Measurements from ENCODE around the gene DEDD2.
"Not testable (repeated sequence)": the region's sequence is repeated elsewhere in the genome, so short reads cannot be mapped to it uniquely, and the experiment has no call there.

Gene DEDD2

DNA sequence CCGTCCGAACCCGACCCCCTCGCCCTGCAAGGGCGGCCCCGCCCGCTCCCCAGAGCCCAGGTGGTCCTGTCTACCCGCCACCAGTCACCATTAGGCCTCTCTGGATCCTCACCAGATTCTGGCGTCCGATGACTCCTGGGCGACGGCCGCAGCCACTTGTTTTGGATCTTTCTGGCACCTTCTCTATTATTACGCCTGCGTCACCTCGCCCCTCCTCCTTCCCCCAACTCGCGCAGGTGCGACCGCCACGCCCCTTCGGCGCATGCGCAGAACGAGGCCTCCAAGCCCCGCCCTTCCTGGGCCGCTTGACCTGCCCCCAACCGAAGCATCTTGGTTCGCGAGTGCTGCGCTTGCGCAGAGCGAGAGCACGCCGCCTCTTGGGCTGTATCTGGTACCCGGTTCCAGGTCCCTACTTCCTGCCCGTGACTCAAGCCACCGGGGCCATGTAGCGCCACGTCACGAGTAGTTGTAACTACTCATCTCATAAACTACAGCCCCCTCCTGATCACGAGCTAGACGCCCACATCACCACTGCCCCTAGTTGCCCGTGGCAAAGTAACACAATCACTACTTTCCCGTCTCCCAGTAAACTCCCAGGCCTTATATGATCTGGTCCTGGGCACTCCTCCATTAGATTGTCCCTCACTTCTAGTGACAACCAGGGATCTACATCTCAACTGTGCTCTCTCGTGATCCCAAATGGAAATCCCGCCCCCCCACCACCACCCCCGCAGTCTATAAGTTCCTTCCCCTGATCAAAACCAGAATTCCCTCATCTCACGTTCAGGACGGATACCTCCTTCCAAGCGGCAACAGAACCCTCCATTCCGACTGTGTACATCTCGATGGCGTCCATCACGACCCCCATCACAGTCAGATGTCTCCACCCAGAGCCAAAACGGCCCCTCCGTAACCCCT lies at the start of gene DEDD2:
TSS of gene DEDD2 (minus strand) at position 158 of the 918 bp plus-strand sequence. CDS start 670 bp downstream, outside the sequence.
- peak; percentile 84 to 87 for DNase-seq

DNA sequence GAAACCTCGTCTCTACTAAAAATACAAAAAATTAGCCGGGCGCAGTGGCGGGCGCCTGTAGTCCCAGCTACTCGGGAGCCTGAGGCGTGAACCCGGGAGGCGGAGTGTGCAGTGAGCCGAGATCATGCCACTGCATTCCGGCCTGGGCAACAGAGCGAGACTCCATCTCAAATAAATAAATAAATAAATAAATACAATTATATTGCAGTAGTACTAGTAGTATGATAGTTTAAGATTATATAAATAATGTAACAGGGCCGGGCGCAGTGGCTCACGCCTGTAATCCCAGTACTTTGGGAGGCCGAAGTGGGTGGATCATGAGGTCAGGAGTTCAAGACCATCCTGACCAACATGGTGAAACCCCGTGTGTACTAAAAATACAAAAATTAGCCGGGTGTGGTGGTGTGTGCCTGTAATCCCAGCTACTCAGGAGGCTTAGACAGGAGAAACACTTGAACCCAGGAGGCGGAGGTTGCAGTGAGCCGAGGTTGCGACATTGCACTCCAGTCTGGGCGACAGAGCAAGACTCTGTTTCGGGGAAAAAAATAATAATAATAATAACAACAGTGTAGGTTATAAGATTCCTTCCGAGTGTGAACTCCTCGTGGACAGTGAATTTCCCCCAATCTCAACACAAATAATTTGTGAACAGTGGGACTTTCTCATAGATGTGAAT lies 49.6 kb upstream of the DEDD2 start:
- not testable (repeated sequence) for DNase-seq

DNA sequence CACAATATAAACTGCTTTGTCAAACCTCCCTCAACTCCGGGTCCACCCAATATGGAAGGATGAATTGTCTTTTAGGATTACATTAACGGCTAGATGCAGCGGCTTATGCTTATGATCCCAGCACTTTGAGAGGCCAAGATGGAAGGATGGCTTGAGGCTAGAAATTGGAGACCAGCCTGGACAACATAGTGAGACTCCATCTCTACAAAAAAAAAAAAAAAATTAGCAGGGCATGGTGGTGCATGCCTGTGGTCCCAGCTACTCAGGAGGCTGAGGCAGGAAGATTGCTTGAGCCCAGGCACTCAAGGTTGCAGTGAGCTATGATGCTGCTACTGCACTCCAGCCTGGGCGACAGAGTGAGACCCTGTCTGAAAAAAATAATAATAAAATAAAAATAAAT lies 48.6 kb upstream of the DEDD2 start:
- not testable (repeated sequence) for DNase-seq

- DNase-seq, result no peak
Observed at GRCh38 chr19:42261763-42262162, 44.3 kb upstream of the DEDD2 start.

DNA sequence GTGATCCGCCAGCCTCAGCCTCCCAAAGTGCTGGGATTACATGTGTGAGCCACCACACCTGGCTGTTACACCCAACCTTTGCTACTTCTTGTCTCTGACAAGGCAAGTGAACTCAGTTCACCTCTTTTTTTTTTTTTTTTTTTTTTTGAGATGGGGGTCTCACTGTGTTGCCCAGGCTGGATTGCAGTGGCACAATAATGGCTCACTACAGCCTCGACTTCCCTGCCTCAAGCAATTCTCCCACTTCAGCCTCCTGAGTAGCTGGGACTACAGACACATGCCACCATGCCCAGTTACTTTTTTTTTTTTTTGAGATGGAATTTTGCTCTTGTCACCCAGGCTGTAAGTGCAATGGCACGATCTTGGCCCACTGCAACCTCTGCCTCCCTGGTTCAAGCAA lies 40.4 kb upstream of the DEDD2 start:
- DNase-seq, result not testable (repeated sequence)

DNA sequence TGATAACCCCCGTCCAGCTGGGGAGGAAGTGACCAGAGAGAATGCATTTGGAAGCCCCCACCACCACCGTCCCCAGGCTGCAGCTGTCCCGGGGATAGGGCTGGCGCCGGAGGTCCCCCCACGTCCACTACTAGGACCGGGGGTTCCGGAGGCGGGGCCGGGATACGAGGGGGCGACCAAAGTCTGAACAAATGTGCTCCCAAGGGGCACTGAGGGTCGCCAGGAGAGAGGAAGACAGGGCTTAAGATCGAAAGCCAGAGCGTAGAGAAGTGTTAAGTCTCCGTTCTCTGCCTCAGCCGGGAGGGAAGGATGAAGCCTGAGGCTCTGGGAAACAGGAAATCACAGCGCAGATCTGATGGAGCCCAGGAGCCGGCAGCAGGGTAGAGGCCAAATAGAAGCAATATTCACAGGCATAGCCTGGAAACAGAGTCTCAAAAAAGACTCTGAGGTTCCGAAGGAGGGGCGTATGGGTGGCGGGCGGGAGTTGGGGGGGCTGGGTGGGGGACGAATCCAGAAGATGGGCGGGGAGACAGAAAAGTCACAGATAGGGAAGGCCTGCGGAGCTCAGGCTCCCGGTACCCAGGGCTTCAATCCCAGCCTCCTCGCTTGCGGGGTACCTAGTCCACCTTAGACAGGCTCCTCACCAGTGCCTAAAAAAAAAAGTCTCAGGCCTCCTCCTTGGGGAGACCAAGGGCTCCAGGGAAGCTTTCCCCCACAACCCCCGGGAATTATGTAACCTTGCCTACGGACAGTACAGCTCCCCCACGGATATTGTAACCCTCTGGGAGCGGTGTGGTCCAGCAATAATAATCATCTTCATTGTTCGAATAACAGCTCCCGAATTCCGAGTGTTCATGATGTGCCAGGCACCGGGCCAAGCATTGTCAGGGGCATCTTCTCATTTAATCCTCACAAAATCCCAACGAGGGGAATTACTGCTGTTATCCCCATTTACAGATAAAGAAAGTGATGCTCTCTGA lies 38.6 kb upstream of the DEDD2 start:
- peak in 1 of 2 experiments; percentile 23 for DNase-seq

GRCh38 chr19:42254850-42255765 lies 37.6 kb upstream of the DEDD2 start, which contains the start of gene ERF:
Gene ERF, minus strand, starts transcription at chr19:42255128. Its CDS starts 129 bp downstream, at chr19:42254999.
- peak; percentile 73 to 75 for DNase-seq

DNA sequence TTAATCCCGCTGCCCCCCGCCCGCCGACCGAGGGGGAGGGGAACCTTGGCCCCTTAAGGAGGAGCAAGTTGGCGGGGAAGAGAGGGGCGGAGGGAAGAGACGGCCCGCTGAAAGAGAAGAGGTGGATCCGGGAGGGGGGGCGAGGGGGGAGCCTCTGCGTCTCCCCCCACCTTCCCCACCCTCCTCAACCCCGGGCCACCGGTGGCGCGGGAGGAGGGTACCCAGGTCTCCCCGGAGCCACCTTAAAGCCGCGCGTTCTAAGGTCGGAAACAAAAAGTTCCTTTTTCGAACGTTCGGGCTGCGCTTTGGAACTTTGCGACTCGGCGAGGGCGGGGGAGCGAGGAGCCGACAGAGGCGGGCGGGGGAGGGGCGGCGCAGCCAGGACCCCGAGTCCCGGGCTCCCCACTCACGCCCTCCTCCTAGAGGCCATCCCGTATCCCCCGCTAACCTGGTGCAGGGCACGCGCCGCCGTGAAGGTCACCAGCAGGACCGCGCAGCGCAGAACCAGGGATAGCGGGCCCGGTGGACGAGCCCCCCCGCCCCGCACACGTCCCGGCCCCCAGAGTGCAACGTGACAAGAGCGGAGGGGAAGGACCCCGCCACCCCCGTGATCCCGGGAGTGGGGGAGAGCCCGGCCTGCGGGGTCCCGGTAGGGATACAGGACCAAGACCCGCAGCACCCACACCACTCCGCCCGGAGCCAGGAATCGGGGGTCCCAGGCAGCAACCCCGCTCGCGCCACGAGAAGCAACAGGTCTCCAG lies 36.8 kb upstream of the DEDD2 start:
- DNase-seq, result peak; percentile 60 to 78

DNA sequence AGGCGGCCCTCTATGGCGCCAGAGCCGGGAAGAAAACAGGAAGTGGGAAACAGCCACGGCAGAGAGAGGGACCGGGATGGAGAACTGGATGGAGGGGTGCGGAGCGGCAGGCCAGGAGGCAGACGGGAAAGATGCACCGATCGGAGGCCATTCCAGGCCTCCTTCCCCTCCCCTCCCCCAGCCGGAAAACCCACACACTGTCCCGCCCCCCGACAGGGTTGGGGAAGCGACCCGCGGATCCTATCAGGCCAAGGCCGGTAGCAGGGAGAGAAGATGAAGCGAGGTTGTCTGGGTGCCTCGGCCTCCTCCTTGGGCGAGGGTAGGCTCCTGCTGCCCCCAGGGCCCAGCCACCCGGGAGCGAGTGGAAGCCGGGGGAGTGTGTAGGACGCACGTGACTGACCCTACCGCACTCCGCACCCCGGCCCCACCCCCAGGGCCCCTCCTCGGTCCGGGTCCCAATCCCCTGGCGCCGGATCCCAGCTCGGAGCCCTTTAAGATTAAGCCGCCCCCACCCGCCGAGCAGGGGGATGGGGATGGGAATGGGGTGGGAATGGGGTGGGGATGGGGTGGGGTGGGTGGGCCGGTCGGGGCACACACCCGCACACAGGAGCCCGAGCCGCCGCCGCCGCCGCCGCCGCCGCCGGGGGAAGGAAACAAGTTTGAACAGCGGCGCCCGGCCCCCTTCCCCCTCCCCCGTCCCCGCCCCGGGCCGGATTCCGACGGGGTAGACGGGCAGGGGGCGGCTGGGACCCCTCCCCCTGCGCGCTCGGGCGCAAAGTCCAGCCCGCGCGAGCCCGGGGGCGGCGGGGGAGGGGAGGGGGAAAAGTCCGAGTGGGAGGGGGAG lies 36.0 kb upstream of the DEDD2 start:
- DNase-seq, result peak; percentile 48 to 50

DNA sequence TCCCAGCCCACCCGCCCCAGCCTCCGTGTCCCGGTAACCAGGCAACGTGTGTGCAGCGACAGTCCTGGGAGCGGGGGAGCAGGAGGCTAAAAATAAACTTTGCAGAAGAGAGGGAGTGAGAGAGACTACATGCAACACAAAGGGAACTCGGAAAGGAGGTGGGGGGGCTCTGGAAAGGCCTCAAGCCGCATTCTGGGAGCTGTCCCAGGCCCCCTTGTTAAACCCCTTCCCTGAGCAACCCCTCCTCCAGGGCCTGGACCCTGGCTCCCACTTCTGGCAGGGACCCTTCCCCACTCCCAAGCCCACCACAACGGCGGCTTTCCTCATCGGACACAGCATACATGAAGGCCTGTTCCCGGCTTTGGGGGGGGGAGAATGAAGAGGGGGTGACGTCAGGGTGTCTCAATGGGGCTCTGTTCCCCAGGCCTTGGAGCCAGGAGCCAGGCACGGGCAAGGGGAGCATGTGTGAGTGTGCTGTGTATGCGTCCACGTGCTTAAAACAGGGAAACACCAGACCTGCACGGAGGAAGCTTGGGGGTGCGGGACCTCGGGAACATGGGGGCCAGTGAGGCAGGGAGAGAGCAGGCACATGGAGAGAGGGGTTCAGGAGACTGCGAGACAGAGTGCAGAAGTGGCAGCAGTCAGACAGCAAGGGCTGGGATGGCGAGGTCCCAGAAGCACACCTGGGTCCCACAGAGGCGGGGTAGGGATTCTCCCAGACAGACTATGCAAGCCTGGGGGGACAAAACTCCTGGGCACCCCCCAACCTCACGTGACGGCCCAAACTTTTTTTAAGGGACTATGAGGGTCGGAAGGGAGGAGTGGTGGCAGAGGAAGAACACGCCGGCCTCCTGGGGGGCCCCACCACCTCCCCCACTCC lies 35.1 kb upstream of the DEDD2 start:
- peak; percentile 62 to 66 for DNase-seq

- DNase-seq, result no peak
Observed at GRCh38 chr19:42251572-42252358, 34.3 kb upstream of the DEDD2 start.

DNA sequence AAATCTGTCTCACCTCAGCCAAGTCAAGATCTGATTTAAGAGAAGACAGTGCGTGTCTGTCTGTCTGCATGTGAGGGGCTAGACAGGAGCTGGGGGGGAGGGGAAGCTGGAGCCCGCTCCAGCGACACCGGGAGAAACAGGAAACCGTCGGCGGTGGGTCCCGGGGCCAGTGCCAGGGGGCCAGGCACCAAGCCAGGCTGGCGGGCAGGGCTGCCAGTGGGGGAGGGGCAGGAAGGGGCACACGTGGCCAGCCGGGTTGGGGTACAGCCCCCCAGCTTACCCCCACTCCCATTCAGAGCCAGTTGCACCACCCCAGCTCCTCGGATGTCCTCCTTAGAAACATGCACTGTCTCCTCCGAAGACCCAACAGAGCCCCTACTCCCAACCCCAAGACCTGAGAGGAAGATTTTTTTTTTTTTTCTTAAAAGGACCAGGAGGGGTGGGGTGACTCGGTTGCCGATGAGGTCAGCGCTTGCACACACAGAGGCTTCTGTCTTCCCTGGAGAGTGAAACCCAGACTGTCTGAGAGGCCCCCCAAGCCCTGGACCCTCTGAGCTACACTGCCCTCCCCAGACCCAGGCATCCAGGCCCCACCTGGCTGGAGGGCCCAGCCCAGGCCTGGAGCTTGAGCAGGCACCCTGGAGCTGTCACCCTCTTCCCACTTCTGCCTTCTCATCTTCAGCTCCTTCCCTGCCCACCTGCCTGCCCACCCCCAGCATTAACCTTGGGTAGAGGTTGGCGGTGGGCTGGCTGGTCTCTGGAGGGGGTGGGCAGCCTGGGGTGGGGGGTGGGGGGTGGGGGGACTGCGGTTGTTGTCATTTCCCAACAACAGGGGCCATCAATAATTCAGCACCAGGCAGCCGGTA lies 33.4 kb upstream of the DEDD2 start:
- peak in 1 of 2 experiments; percentile 16 for DNase-seq

- DNase-seq, result no peak
Observed at GRCh38 chr19:42250183-42250665, 32.7 kb upstream of the DEDD2 start.

DNA sequence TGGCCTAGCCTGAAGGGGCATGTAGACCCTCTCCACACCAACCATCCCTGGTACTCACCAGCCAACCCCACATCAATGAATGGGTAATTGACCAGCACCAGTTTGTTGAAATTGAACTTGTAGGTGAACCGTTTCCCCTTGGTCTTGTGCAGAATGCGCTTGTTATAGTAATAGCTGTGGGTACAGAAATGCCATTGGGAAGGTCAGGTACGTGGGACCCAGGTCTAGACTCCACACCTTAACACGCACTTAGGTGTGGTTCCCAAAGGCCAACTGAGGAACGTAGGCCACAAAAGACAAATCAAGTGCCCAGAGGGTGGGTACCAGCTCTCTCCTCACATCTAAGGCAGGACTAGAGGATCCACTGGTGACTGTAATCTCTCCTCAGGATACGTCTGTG lies 32.3 kb upstream of the DEDD2 start:
- DNase-seq, result no peak

DNA sequence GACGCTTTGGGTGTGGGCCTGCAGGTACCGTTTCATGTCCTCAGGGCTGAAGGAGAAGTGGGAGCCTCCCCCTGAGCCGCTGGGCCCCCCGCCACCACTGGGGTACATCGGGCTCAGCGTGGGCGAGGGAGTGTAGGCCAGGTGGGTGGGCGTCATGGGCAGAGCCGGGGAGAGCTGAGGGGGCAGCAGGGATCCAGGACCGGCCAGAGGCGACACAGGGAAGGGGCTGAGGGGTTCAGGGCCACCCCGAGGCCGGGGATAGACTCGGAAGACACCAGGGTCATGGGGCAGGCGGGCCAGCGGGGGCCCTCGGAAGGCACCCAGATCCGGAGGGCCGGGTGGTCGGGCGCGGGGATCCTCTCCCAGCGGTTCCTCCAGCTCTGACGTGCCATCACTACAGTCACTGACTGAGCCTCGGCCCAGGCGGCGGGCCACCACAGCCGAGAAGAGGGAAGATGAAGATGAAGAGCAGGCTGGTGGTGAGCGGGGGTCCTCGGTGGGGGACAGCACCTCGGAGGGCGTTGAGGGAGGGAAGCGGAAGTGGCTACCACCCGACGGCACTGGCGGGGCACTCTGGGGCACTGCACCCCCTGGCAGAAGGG lies 31.8 kb upstream of the DEDD2 start:
- DNase-seq, result no peak

Data from Kasumi-1 (cell line).